Urothelium cell line (cell line): ENCODE data around the gene NFE2.
A peak's percentile ranks its signal among the peaks of the same experiment; 100 is the strongest.

Source experiments
- DNase-seq: peaks from one replicate; pipeline ENCODE4 v3.0.0; 2011; ENCODE audit warnings: low spot score, mixed read lengths
- FAIRE-seq: peaks from 2 replicates; lab custom pipeline; 2011; peaks lifted over from hg19 to GRCh38; lab: Jason Lieb, UNC

Gene NFE2

DNA sequence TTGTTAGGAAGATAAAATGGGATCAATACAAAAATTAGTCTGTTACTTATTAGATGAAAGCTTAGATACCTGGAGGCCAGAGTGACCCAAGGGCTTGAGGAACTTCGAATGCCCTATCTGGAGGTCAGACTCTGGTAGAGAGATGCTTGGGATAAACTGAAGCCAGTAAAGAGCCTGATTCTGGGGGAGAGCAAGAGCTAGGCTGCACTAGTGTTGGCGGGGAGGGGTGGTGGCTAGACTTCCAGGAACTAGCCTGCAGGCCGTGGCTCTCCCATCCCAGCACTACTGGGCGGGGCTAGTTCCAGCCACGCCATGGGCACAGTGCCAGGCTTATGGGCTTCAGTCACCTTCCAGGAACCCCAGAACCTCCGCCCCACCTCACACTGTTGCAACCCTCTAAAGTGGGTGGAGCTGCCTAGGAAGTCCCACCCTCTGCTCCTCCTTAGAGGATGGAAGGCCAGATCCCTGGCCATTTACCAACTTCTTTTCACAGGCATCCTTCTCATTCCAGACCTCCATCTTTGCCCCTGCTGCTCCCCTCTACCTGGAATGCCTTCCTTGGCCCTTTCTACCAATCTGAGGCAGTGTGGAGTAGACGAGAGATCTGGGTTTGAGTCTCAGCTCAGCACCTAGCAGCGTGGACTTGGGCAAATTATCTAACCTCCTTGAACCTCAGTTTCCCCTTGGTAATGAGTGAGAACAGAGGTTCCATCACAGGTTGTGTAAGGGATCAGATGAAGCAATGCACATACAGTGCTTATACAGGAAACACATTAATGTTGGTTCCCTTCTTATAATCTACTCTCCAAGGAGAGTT, 6.3 kb upstream of the NFE2 start:
- DNase-seq, result peak; percentile 45
- FAIRE-seq, result no peak

DNA sequence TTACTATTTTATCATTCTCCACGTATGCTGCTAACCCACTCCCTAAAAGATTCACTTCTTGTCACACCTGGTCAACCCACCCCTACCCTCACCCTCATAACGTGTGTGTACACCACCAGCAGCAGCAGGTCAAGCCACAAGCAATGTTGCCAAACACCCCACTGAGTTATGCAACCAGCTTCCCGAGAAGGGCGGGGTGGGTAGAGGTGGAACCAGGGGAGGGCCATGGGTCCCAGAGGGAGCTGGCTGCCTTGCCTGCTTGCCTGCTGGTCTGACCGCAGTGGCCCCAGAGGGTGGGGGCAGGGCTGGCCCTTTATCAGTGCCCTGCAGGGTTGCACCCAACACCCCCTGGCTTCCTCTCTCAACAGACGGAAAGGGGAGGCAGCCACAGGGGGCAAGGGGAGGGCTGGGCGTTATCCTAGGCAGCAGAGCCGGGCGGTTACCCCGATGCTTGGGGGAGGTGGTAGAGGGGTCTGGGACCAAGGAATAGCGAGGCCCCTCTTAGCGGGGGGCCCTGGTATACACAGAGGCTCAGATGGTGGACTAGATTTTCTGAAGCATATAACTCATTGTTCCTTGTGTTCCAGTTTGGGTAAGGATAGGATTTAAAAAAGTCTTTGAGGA, 3.5 kb upstream of the NFE2 start:
- FAIRE-seq (no peak), DNase-seq (peak; percentile 83)

DNA sequence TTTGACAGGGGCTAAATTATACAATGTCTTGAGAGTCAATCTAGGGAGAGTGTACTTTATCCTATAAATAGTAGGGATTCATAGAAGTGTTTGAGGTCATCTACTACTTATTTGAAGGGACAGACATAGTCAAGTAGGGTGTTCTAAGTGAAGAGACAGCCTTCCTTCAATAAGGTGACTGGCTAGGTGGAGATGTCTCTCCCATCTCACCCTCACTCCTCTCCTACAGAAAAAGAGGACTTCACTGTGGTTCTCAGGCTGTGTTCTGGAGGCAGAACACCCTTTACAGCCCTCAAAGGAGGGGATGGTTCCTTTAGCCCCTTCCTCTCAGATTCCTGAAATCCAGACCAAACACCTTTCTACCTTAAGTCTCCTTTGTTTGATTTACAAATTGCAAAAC, 2.8 kb upstream of the NFE2 start:
- FAIRE-seq (no peak), DNase-seq (no peak)

DNA sequence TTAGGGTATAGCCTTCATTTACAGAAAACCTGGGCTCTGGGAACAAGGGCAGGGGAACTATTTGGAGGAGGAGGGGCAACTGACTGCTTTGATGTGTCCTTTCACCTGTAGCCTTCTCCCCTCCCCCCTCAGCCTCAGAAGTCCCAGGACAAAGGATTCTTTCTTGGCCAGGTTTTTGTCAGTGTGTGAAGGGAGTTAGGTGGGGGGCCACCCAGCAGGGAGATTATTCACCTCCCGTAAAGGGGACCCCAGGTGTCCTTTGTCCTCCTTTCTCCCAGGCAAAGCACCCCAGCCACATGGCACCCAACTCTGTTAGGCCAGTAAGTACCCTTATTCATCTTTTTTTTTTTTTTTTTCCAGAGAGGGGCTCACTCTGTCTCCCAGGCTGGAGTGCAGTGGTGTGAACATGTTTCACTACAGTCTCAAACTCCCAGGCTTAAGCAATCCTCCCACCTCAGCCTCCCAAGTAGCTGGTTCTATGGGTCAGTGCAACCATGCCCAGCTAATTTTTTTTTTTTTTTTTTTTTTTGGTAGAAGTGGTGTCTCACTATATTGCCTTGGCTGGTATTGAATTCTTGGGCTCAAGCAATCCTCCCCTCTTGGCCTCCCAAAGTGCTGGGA, 723 bp upstream of the NFE2 start:
- FAIRE-seq, result no peak

DNA sequence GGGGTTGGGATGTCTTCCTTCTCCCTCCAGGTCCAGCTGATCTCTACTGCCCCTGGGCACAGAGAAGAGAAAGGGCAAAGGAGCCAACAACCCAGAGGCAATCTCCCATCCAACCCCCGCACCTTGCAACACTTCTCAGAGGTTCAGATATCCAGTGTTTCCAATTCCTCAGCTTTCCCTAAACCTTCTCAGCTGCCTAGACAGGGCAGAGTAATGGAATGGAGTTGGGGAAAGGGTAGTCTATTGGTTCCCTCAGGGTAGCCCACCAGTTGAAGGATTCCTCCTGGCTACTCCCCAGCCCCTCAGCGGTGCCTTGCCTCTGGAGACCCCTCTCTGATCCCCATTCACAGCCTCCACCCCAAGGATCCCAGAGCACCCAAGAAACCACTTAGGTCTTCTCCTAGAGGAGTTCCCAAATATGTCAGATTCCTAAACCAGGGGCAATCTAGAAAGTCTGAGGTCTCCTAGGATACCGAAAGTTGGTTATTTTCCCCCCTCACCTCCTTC, 537 bp downstream of the NFE2 start:
- FAIRE-seq (no peak), DNase-seq (no peak)

More for the DNA sequence above, 723 bp upstream of the NFE2 start:
- no peak for DNase-seq

DNA sequence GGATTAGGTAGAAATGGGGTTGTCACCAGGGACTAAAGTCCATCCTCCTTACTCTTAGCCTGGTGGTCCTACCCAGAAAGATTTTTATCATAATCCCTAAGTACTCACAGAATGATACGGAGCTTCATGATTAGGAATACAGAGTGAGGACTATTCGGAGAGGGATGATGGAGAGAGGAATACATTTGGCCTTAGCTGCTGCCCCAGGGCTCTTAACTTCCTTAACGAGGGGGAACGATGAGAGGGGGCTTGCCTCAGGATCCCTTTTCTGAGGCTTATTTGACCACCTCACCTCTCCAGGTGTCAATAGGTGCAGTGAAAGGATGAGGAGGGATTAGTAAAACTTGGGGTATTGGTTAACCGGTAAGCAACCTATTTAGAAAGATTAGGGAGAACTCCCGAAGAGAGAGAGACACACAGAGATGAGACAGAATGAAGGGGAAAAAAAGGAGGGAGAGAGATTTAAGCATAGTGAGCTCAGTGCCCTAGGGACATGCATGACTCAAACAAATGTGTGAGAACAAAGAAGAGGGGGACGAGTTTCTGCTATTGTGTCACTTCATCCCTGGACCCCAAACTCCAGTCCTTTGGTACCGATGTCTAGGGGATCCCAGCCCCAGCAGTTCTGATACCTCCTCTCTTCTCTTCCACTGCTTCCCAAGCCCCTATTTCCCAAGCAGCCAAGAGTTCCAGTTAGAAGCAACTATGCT, 1.1 kb downstream of the NFE2 start:
- no peak for FAIRE-seq
- DNase-seq, result no peak

DNA sequence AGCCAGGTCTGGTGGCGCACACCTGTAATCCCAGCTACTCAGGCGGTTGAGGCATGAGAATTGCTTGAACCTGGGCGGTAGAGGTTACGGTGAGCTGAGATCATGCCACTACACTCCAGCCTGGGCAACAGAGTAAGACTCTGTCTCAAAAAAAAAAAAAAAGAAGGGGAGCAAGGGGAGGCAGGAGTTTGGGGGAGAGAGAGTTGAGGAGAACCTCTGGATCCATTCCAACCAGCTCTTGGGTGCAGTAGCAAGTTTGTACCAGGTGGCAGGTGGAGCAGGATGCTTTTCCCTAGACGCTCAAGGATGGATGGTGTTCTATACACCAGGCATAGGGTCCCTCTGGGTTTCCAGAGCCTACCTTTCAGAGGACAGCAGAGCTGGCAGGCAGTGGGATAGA, 1.9 kb downstream of the NFE2 start:
- FAIRE-seq (no peak), DNase-seq (no peak)

DNA sequence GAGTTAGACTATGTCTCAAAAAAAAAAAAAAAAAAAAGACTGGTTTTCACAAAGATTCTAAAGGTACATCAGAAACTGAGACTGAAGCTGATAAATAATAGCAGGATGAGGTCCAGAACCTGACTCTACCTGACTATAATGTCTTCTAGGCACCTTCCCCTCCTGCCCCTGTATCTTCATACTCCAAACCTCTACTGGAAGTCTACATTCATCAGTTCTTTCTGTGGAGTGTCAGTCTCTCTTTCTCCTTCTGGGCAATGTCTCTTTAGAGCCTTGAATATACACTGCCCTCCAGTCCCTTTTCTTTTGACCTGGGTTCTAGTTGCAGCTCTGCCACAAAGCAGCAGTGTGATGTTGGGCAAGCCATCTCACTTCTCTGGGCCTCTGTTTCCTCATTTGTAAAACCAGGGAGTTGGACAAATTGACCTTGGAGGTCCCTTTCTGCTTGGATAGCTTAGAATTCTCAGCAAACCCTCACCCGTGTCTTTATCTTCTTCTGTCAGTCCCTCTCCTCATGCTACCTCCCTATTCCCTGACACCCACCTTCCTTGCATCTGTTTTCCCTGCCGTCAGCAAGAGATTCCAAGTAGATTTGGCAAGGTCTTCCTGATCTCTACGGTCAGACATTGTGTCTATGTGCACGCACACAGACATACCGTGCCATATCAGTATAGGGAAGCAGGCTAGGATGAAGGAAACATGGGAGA, 4.3 kb downstream of the NFE2 start:
- no peak for DNase-seq
- no peak for FAIRE-seq

DNA sequence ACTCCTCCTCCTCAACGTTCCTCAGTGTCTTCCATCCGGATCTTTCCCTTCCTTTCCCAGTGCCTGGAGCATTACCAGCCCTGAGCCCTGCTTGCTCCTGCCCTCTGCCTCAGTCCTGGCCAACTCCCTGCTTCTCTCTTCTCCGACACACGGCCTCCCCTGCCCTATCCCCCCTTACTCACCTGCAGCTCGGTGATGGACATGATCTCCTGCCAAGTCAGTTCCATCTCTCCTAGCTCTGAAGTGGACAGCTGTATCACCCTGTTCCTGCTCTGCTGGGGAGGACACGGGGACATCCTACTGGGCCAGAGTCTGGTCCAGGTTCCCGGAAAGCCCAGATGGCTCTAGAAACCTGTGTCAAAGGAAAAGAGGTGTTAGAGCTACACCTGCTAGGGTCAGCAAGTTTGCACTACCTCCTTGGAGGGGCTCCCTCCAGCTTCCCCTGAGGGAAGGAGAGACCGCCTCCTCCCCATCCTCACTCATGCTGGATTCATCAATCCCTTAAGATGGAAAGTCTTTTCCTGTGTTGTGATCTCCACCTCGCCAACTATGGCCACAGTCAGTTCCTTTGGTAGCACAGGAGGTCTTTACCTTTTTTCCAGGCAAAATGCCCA, 5.8 kb downstream of the NFE2 start:
- FAIRE-seq, result no peak
- no peak for DNase-seq

DNA sequence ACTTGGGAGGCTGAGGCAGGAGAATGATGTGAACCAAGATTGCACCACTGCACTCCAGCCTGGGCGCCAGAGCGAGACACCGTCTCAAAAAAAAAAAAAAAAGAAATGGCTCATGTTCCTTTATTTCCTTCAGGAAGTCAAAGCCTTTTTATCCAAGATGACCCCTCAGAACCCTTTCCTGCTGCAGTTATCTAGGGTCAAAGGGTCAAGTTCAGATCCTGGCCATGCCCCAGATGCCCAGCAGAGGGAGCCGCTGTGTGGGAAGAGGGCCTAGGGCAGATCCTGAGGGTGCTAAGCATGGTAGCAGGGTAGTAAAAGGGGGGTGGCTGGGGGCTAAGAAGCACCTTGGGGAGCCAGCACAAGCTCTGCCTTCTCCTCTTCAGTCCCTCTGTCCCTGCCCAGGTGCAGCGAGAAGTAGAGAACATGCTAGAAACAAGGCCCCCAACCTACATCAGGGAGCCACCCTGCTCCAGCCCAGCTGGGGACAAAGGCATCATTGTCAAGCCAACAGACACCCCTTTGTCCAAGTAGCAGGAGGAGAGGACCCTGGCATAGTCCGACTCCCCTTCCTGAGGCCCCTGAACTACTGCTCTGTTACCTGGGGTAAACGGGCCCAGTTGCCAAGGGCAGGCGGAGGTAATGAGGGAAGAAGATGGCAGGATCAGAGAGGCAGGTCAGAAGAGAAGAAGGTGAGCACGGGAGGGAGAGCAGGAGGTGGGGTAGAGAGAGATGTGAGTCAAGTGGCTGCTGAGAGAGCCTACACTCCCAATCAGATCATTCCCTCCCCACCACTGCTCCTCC, 6.5 kb downstream of the NFE2 start:
- FAIRE-seq, result no peak
- DNase-seq, result peak; percentile 70

DNA sequence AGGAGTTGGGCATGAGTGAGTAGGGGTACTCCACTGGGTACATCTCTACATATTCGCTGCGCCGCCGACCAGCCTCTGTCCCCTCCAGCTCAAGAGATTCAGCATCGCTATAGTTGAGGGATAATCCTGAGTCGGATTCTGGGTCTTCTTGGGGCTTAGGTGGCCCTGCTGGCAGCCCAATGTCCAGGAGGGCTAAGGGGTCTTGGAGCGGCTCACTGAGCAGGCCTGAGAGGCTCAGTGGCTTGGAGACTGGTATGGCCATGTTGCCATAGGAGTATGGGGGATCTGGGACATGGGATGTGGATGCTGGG, 7.9 kb downstream of the NFE2 start:
- no peak for FAIRE-seq

DNA sequence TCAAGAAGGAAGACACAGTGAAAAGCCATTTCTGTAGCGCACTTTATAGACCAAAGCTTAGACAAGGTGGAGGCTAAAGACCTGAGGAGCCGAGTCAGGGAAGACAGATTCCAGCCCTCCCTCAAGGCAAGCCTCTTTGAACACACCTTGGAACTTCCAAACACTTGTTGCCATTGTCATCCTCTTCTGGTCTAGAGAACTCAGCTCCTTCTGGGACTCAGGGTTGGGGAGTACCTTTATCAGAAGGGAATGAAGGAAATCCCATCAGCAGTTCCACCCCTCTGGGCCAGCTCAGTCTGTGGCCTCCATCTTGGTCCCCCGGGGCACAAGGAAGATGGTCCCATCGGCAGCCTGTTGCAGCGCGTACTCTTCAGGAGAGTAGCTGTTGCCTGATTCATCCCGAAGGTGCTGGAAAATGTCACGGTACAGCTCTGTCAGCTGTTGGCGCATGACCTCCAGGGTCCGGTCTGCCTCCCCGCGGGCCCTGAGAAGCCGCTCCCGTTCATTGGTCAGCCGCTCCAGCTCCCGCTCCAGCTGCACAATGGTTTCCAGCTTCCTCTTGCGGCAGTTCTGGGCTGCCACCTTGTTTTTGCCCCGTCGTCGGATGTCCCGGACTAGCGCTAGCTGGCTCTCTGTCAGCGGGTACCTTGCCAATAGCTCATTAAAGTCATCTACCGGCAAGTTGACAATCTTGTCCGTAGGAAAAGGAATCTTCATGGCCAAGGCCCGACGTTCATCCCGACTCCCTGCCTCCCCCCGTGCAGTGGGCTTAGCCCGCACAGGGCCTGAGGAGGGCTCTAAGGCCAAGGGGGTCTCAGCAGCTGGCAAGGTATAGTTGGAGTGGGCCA, 8.5 kb downstream of the NFE2 start:
- DNase-seq, result no peak
- FAIRE-seq, result no peak

More for the DNA sequence above, 7.9 kb downstream of the NFE2 start:
- no peak for DNase-seq

DNA sequence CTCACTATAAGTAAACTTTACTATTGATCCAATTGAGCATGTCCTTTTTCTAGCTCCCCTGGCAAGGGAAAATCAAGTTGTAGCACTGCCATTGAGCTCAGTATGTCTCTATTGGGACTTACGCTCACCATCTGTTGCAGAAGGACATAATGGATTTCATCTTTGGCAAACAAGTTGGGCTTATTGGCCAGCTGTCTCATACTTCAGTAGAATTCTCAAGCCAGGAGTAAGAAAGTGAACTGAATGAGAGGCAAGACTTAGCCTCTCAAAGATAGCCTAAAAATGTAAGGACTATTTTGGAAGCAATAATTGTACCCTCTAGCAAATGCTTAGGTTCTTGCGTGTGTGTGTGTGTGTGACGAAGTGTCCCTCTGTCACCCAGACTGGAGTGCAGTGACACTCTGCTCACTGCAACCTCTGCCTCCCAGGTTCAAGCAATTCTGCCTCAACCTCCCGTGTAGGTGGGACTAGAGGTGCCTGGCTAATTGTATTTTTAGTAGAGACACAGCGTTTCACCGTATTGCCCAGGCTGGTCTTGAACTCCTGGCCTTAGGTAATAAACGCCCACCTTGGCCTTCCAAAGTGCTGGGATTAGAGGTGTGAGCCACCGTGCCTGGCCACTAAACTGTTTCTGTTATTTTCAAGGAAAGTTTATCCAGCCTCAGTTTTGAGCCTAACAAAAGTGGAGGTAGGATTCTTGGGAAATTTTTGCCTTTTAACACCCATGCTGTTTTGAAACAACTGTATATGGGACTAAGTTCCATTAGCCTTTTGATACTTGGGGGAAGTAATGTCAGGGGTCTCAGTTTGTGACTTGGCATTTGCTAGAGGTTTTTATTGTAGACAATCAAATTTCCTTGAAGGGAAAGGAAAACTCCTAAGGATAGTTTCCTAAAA, 13.3 kb downstream of the NFE2 start:
- DNase-seq, result no peak
- no peak for FAIRE-seq

DNA sequence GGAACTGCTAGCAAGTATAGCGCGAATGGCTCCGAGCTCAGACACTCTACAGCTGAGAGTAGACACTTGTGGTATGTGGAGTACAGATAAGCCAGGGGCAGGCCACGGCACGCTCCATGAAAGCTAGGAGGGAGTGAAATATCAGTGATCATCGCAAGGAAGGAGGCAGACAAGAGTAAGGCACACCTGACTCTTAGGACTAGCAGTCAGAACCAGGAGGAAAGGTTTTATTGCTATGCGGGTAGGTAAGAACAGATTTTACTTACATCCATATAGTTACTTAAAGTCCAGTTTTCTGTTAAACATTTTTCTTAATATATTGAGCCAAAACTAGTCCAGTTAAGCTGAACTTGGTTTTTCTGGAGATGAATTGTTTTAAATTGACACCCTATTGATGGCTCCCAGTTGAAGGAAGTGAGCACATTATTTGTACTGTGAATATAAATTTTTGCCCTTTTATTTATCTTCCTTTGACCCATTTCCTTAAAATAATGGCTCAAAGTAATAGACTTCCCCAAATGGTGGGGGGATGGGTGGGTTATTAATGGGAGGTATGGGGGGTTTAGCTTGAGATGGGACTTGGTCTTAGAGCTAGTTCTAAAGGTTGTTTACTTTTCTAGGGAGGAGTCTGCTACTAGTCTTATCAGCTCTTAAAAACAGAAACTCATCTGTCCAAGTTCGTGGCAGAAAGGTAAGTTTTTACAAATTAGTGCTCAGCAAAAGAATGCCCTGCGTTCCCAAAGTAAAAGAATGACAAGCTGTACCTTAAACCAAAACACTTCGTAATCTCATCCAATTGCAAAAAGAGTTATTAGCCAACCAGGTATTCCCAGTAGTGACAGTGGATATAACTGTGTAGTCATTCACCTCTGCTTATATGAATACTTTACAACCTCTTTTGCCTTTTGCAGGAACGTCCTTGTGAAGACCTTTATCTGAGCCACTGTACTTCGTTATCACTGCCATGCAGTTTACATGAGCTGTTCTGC, 14.5 kb downstream of the NFE2 start:
- DNase-seq (no peak), FAIRE-seq (no peak)

DNA sequence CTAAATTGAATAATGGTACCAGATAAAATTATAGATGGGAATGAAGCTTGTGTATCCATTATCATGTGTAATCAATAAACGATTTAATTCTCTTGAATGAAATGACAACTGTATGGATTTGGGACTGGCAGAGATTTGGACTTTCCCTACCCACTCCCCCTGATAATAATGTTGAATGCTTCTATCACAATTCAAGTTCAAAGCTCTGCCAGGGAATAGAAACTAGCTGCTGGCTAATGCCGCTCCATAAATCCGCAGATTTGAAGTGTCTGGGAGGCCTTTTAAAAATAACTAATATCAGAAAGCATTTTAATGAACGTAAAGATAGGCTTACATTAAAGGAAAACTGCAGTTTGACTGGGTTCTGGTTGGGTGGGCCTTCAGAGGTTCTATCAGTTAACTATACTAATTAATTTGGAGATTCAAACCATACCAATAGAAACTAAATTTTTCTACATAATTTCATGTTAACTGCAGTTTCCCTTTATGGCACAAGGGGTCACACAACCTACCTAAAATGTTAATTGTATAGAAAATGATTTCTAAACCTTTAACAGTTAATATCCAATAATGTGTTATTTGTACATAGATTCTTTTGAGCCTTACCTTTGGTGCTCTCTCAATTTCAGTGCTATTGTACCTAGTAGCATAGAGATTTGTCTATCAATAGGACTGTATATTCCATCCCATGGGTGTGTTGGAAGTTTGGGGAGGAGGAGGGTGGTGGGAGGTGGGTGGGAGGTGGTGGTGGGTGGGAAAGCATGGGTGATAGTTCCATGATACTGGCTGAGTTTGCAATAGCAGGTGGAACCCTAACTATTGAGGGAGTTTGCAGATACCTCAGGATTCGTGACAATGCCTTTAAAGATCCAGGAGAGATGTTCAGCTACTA, 15.4 kb downstream of the NFE2 start:
- DNase-seq (no peak), FAIRE-seq (no peak)
